Activated B cell treated with CpG ODN at 0.5 μM for 24 hours (primary cell): Measurements from ENCODE around the gene TIMM29. TPM values are rescaled to one million over a fixed set of nuclear protein-coding genes. Genes with fewer than 3 reads are reported as not detected.

Source experiments
- ATAC-seq: fragments of 200-7000 bp; cut with Tn5 transposase; one replicate; pipeline ENCODE4 v1.10.0; 2021; ENCODE audit warnings: low read depth, mild to moderate bottlenecking, moderate library complexity
- CTCF ChIA-PET: fragments of 350-600 bp; sonication (Branson Sonifier 250); formaldehyde crosslinking; loops from one replicate; lab custom pipeline; 2021; ENCODE audit warnings: antibody characterized with exemption; lab: Charles Lee
- POLR2A ChIA-PET: fragments of 350-600 bp; sonication (Branson Sonifier 250); formaldehyde crosslinking; loops from one replicate; lab custom pipeline; 2021; ENCODE audit warnings: antibody characterized with exemption; lab: Charles Lee
- DNase-seq: peaks from one replicate; pipeline ENCODE4 v3.0.0; 2022
- H3K27ac Mint-ChIP-seq: one replicate; pipeline ENCODE4 v1.8.0; 2020; ENCODE audit warnings: mixed read lengths
- H3K27me3 Mint-ChIP-seq: one replicate; pipeline ENCODE4 v1.8.0; 2021; ENCODE audit warnings: mixed read lengths
- H3K36me3 Mint-ChIP-seq: one replicate; pipeline ENCODE4 v1.8.0; 2021; ENCODE audit warnings: low read depth, mixed read lengths
- H3K4me1 Mint-ChIP-seq: one replicate; pipeline ENCODE4 v1.8.0; 2021; ENCODE audit warnings: mixed read lengths
- H3K4me3 Mint-ChIP-seq: one replicate; pipeline ENCODE4 v1.8.0; 2020; ENCODE audit warnings: mild to moderate bottlenecking, mixed read lengths
- H3K9me3 Mint-ChIP-seq: one replicate; pipeline ENCODE4 v1.8.0; 2020; ENCODE audit warnings: mixed read lengths
- CTCF ChIP-seq: fragments of 200-600 bp; IDR thresholded peaks from one replicate; pipeline ENCODE4 v1.8.0; 2022; ENCODE audit warnings: antibody characterized with exemption, mild to moderate bottlenecking
- intact Hi-C: fragments of 100-400 bp; cut with micrococcal nuclease; formaldehyde crosslinking; loops from one replicate; pipeline ENCODE4 v1.15.1; 2024
- total RNA-seq: library from RNA; stranded (reverse); gene quantifications from 2 replicates; pipeline ENCODE4 v1.2.3, GENCODE V29; 2022

The TIMM29 gene
- total RNA-seq, 1 donor from 2014 or later = 19.5 TPM

- ChIA-PET CTCF (no interaction called here), POLR2A (no interaction called here)
- DNase-seq (no peak), ATAC-seq (no peak)
- no peaks in the 10 kb centered on the region for H3K27me3 Mint-ChIP-seq
- TF ChIP-seq CTCF = no peak
- no peak overlapping the region for H3K27ac Mint-ChIP-seq
- no peaks in the 10 kb centered on the region for H3K36me3 Mint-ChIP-seq
- H3K4me3 Mint-ChIP-seq = no peak overlapping the region
- no peaks in the 10 kb centered on the region for H3K9me3 Mint-ChIP-seq
- H3K4me1 Mint-ChIP-seq = peaks cover 9% of the 10 kb centered on the region
- intact Hi-C loops = no loop called here
Measured at GRCh38 chr19:10896851-10897526, 31.6 kb upstream of the TIMM29 start.

- Mint-ChIP-seq H3K4me1 (peaks cover 9% of the 10 kb centered on the region), H3K36me3 (peaks cover 3% of the 10 kb centered on the region), H3K27ac (no peak overlapping the region), H3K27me3 (no peaks in the 10 kb centered on the region), H3K4me3 (no peak overlapping the region), H3K9me3 (peaks cover 5% of the 10 kb centered on the region)
- DNase-seq = no peak
- no peak for TF ChIP-seq CTCF
- ATAC-seq = no peak
- intact Hi-C loops = no loop called here
- POLR2A ChIA-PET = no interaction called here
- CTCF ChIA-PET = no interaction called here
Measured at GRCh38 chr19:10898633-10899032, 30.0 kb upstream of the TIMM29 start.

- intact Hi-C loops = no loop called here
- DNase-seq = no peak
- no peak for ATAC-seq
- Mint-ChIP-seq H3K27ac (no peak overlapping the region), H3K4me1 (peaks cover 9% of the 10 kb centered on the region), H3K27me3 (no peaks in the 10 kb centered on the region), H3K4me3 (no peak overlapping the region), H3K36me3 (peaks cover 3% of the 10 kb centered on the region), H3K9me3 (peaks cover 5% of the 10 kb centered on the region)
- no peak for TF ChIP-seq CTCF
- POLR2A ChIA-PET = no interaction called here
- CTCF ChIA-PET = no interaction called here
Measured at GRCh38 chr19:10899151-10899653, 29.4 kb upstream of the TIMM29 start.

GRCh38 chr19:10907925-10908324, 20.7 kb upstream of the TIMM29 start:
- no peak overlapping the region for H3K27ac Mint-ChIP-seq

More at GRCh38 chr19:10907925-10908324, 20.7 kb upstream of the TIMM29 start:
- Mint-ChIP-seq H3K4me3 (no peak overlapping the region), H3K36me3 (peaks cover 43% of the 10 kb centered on the region), H3K27me3 (no peaks in the 10 kb centered on the region), H3K4me1 (no peaks in the 10 kb centered on the region), H3K9me3 (peaks cover 3% of the 10 kb centered on the region)
- TF ChIP-seq CTCF = no peak
- CTCF ChIA-PET = no interaction called here
- POLR2A ChIA-PET = no interaction called here
- DNase-seq (no peak), ATAC-seq (no peak)
- intact Hi-C loops = no loop called here
